Left renal pelvis (tissue), 4 donors: ENCODE measurements around the gene ABRAXAS1. TPM values are rescaled to one million over a fixed set of nuclear protein-coding genes. Genes with fewer than 3 reads are reported as not detected.
"Not testable (repeated sequence)": the region's sequence is repeated elsewhere in the genome, so short reads cannot be mapped to it uniquely, and the experiment has no call there.

Experiments used
- DNase-seq, 4 donors: peaks; one replicate each; pipeline ENCODE4 v3.0.0-alpha.2; 2013; ENCODE audit warnings: low read depth in 4 of 4, low spot score in 3 of 4
- polyA plus RNA-seq, 4 donors: library from polyadenylated mRNA; unstranded; fragments of 120-200 nt; gene quantifications; one replicate each; pipeline ENCODE4 v1.2.1, GENCODE V29; 2013; ENCODE audit not compliant: insufficient read length in 4 of 4

The ABRAXAS1 gene
- 10 to 100 TPM; 23.1 to 28.0 (median 27.2) TPM for polyA plus RNA-seq

DNA sequence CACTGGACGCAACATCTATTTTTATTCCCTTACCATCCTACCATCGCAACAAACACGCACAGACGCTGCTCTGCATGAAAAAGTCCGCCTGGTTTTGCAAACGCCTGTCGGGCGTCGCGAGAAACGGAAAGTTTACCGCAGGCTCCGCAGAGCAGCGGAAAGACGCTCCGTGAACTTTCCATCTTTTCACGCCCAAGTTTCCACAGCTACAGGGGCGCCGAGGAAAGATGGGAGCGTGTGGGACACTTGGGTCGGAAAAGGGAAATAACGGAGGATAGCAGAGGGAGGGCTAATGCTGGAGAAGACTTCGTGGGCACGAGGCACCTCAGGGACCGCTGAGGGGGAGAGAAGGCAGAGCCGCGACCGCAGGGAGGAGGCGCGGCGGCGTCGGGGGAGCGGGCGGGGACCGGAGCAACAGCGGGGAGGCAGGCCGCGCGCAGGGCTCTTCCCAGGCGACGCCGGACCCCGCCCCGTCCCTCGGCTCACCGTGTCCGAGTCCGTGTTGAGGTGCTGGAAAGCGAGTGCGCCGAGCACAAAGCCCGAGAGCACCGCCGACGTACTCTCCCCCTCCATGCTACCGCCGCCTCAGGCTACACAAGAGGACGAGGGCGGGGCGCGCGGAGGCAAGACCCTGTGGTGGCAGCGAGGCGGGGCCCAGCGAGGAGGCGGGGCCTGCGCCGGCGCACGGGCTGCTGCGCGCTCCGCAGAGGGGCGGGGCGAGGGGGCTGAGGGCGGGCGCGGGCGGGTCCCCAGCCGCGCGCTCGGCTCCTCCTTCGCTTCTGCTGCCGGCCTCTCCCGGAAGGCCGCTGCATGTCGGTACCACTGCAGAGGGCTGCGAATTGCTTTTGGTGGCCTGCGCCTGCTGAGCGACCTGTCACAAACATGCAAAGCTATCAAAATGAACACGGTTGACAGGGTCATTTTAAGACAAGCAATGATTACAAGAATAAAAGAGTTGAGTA, at the start of gene ABRAXAS1:
TSS of gene ABRAXAS1 (minus strand) at position 601 of the 962 bp plus-strand sequence. CDS start at position 573, 28 bp downstream.
- peak; percentile 80 to 88 (median 85) for DNase-seq

DNA sequence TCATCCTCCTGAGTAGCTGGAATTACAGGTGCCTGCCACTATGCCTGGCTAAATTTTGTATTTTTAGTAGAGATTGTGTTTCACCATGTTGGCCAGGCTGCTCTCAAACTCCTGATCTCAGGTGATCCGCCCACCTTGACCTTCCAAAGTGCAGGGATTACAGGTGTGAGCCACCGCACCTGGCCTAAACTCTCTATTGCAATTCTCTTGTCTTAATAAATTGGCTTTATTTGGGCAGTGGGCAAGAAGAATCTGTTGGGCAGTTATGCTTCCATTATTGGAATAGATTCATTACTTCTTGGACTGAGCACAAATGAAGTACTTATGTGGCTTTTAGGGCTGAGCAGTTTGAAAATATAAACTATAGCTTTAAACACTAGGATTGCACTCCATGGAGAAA, 42.8 kb upstream of the ABRAXAS1 start:
- no peak for DNase-seq

DNA sequence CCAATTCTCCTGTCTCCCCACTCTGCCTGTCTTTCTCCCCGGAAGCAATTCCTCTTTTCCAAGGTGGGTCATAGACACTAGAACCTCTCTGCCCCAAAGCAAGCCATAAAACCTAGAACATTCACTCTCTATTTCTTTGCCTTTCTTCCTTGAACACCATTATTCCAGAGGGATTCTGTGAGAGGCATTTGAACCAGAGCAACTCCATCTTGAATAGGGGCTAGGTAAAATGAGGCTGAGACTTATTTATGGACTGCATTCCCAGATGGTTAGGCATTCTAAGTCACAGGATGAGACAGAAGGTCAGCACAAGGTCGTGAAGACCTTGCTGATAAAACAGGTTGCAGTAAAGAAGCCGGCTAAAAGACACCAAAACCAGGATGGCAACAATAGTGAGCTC, 37.3 kb upstream of the ABRAXAS1 start:
- DNase-seq: no peak

DNA sequence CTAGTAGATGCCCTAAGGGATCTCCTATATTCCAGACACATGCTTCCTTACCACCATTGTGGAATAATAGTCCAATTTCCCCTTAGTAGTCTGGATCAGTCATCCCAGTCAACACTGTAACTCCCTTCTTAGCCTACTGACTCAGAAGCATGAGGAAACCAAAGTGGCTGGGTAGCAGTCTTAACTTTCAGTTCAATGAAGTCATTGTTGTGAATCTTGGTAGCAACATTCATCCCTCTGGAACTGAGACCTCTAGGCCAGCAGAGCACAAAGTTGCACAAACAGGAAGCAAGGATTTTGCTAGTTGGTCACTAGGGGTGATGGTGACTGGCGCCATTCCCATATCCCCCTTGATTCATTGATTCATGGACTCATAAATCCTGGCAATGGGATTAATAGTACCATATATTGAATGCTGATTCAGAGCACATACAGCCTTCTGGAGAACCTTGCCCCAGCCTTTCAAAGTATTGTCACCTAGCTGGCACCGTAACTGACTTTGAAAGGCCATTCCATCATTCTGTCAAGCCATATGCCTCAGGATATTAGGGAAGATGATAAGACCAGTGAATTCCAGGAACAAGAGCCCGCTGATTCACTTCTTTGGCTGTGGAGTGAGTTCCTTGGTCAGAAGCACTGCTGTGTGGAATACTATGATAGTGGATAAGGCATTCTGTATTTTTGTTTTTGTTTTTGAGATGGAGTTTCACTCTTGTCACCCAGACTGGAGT, 31.3 kb upstream of the ABRAXAS1 start:
- DNase-seq: no peak

DNA sequence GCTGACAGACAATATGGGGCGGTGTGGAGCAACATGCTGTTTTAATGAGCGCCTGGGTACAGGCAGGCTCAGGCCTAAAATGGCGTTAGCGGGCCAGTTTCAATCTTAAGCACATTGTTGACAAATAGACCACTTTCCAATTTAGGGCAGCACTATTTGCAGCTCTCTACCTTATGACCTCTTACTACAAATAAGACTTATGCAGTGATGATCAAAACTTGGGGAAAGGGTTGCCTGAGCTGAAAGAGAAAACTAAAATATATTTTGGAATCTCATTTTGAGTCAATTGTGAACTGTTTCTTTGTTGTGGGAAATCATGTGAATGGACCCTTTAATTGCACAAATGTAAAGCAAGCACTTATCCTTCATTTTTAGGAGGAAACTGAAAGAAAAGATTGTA, 25.5 kb upstream of the ABRAXAS1 start:
- no peak for DNase-seq

DNA sequence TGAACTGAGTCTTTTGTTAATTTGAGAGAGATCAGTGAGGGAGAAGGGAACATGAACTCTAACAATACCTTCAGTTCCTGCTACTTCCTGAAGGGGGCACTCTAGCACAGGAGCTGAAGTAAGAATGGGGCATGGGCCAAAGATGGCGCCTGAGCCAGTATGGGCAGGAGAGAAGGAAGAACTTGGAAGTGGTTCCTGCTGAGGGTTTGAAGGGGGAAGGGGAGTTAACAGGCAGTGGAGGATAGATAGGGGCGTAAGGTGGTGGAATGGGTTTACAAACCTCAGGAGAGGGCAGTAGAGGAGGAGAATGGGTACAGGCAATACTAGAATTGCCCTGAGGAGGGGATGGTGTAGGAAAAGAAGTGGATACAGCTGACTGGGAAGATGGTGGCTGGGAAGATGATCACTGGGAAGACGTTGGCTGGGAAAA, 24.3 kb upstream of the ABRAXAS1 start:
- not testable (repeated sequence) for DNase-seq

DNA sequence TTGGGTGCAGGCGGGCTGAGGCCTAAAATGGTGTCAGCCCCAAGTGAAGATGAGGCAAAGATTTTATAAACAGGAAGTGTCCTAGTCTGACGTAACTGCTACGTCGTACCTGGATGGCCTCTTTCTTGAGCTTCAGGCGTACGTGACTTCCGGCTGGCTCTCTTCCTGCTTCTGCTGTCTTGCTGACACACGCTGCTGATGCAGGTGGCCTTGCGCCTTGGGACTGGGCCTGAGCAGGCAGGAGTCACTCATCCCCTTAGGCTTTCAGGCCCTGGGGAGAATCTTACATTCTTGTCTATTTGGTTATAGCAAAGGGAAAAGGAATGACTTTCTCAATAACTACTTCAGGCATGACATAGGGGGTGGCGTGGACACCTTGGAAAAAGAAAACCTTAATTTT, 20.1 kb upstream of the ABRAXAS1 start:
- DNase-seq: no peak

DNA sequence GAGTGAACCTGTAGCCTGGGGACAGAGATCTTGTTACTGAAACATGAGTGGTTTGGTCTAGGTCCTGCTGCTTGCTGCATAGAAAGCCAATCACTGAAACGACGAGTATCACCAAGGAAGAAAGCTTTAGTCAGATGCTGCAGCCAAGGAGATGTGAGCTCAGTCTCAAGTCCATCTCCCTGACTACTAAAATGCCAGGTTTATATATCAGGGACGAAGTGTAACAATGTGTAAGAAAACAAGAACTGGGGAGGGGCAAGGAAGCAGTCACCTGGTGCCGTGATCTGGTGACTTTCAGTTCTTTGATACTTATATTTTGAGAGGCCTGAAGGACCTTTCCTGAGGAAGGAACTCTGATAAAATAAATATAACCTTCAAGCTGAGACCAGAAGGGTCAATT, 19.6 kb upstream of the ABRAXAS1 start:
- no peak for DNase-seq

DNA sequence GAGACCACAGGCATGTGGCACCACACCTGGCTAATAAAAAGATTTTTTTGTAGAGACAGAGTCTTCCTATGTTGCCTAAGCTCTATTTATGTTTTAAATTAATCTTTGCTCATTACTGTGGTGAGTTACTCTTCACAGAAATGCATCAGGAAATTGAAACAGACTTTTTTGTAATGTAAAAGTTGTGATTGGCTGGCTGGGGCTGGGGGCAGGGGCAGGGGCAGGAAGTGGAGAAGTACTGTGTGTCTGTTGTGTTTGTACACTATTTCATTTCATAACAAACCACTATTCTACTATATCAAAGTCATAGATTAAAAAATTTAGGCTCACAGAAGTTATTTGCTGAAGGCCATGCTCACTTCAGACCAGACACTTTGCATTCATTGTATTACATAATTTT, 19.1 kb upstream of the ABRAXAS1 start:
- DNase-seq: no peak

DNA sequence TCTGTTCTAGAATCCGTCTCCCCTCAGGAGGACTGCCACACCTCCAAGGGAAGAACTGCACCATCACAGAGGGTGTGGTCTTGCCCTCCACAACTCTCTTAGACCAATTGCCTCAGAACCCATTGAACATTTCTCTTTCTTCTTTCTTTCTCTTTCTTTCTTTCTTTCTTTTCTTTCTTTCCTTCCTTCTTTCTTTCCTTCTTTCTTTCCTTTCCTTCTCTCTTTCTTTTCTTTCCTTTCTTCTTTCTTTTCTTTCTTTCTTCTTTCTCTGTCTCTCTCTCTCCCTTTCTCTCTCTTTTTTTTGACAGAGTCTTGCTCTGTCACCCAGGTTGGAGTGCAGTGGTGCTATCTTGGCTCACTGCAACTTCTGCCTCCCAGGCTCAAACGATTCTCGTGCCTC, 16.8 kb upstream of the ABRAXAS1 start:
- not testable (repeated sequence) for DNase-seq

DNA sequence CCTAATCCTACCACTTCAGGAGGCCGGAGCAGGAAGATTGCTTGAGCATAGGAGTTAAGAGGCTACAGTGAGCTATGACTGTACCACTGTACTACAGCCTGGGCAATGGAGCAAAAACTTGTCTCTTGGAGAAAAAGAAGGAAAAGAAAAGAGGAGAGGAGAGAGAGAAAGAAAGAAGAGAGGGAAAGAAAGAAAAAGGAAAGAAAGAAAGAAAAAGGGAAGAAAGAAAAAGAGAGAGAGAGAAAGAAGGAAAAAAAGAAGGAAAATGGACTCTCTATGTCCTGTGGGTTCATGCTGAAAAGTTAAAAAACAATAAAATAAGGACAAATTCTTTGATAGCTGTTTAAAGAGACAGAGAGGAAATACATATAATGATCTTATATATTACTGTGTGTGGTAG, 13.3 kb upstream of the ABRAXAS1 start:
- DNase-seq: no peak

DNA sequence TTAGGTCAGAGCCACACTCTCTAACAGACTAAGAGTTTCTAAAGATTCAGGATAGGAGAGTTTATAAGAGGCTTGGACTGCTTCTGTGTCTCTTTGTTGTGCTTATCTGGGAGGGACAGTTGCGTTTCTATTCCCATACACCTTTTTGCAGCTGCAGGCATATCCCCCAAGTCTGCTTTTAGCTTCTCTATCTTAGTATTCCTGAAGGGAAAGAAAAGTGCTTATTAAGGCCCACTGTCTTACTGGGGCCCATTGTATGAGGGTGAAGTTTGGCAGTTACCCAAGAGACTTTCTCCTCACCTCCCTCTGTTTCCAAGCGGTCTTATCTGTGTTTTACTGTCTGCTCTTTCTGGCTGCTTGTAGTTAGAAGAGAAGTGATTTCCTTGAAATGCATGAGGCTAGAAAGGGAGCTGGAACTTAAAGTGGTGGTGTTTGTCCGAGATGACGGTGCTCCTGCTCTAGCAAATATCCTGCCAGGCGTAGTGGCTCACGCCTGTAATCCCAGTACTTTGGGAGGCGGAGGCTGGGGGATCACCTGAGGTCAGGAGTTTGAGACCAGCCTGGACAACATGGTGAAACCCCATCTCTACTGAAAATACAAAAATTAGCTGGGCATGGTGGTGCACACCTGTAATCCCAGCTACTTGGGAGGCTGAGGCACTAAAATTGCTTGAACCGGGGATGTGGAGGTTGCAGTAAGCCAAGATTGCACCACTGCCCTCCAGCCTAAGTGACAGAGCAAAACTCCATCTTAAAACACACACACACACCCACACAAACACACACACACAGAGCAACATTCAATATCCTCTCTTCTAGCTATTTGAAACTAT, 11.4 kb upstream of the ABRAXAS1 start:
- DNase-seq: not testable (repeated sequence)

DNA sequence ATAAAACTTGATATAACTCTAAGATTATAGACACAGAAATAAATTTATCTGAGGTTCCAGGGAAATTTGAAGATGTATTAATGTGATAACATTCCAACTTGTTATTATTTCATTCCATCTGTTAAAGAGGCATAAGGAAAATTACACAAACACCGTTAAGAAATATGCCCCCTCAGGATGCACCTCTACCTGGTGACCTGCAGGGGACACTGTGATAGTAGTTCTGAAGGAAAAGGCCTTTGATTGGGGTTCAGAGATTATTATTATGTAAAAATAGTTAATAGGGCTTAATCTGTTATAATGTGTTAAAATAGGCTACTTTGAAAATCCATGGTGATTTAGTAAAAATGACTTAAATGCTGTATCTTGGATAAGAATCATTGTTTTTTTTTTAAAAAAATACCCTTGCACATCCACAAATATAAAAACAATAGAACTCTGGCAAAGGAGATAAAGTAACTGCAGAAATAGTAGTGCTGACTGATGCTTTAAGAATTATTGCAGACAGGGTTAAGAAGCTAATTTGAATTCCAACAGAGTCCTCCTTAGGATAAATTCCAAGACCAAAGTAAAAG, 6.1 kb upstream of the ABRAXAS1 start:
- DNase-seq: no peak

DNA sequence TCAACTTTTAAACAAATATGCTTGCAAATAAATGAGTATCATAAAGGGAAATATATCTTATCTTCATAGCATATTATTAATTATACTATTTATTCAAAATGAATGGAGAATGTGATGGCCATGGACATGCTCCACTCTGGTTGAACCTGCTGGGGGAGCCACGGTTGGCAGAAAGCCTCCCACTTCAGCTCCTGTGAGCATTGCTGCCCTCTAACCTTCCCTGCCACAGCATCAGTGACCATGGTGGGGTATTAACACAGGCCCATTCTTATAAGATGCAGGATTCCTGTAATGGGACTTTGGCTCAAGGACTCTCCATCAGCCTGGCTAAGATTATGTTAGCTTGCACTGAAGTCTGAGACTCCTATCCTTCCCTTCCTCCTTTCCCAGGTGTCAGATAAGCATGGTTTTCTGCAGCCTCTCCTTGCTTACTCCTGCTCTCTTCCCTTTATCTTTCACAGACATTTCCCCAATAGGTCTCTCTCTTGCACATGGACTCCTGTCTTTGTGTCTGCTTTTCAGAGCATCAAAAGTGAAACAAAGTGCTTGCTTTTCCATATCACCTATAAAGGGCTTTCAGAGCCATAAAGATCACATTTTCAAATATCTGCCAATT, 4.9 kb upstream of the ABRAXAS1 start:
- no peak for DNase-seq

DNA sequence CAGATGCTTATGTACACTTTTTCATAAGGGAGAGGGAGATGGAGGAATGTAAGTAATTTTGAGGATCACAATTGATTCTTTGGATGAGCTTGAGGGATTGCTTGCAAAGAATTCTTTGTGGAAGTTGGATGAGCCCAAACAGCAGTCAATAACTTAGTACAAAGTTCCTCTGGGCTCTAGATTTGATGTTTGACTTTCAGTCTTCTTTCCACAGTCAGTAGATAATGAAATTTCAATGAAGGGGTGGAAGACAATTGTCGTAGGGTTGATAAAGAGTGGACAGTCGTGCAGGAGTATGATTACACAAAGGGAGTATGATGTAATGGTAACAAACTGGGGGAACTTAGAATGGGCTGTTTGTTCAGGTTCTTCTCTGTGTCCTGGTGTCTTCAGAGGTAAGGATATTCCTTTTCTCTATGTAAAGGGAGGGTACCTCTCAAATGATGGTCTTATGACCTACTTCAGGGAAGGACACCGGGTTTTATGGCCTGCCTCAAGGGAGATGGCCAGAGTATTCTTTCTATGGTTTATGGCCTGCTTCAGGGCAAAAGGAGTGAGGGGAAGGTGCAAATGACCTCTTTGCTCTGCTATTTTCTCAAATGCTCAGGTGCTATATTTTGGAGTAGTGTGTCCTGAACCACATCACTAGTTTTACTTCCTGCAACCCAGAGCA, 1.7 kb upstream of the ABRAXAS1 start:
- no peak for DNase-seq

DNA sequence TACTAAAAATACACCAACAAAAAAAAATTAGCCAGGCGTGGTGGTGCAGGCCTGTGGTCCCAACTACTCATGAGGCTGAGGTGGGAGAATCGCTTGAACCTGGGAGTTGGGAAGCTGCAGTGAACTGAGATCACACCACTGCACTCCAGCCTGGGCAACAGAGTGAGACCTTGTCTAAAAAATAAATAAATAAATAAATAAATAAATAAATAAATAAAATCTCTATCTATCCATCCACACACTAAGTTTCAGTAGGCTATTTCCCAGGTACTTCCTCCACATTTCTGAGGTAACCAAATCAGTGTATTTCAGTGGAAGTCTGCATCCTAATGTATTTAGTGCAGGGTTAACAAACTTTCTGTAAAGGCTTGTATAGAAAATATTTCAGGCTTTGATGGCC, 10.9 kb downstream of the ABRAXAS1 start:
- DNase-seq: no peak

DNA sequence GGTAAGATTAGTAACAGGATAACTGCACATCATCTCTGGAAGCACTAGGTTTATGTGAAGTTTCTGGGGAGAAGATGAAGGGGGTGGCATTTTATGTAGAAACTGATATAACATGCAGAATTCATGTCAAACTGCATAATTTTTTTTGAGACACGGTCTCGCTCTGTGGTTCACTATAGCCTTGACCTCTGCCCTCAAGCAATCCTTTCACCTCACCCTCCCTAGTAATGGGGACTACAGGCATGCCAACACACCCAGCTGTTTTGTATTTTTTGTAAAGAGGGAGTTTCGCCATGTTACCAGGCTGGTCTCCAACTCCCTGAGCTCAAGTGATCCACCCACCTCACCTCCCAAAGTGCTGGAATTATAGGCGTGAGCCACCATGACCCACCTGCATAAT, 11.5 kb downstream of the ABRAXAS1 start:
- no peak for DNase-seq

DNA sequence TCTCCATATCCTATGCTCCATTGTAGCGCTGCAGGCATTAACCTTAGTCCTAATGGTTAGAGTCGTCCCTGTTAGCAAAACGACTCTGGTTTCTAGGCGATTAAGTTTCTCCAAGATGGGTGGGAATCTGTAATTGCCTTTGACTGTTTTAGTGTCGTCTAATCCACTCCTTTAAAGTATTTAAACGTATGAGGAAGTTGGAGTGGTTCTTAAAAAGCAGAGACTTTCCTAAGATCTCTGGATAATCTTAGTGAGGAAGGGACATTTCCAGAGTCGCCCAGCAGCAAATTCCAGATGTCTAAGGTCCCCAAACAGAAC, 28.8 kb downstream of the ABRAXAS1 start:
- DNase-seq: no peak
